ENCODE measurements around the gene TSPAN15.

The TSPAN15 gene

GRCh38 chr10:69470463-69471384 is 19.5 kb downstream of the TSPAN15 start:
- no peaks in the 10 kb centered on the region for H3K9me3 ChIP-seq (ENCODE audit: control insufficient read depth, insufficient read depth, low read length)
- no peak overlapping the region for H3K27ac ChIP-seq (ENCODE audit: low read depth, low read length)
- H3K4me1 ChIP-seq (ENCODE audit: control insufficient read depth, low read length): no peaks in the 10 kb centered on the region
- no peak overlapping the region for H3K4me2 ChIP-seq (ENCODE audit: low read length)
- peaks cover 23% of the 10 kb centered on the region for H3K27me3 ChIP-seq (ENCODE audit: control insufficient read depth, low read length)
- H3K4me3 ChIP-seq (ENCODE audit: low read length): no peak overlapping the region
- no peaks in the 10 kb centered on the region for H3K79me2 ChIP-seq (ENCODE audit: control insufficient read depth, low read length)
- H3K36me3 ChIP-seq (ENCODE audit: control insufficient read depth, low read length): no peaks in the 10 kb centered on the region
- H3F3A ChIP-seq (ENCODE audit: control insufficient read depth, insufficient read depth): no peaks in the 10 kb centered on the region
- TF ChIP-seq, protein P1, sequence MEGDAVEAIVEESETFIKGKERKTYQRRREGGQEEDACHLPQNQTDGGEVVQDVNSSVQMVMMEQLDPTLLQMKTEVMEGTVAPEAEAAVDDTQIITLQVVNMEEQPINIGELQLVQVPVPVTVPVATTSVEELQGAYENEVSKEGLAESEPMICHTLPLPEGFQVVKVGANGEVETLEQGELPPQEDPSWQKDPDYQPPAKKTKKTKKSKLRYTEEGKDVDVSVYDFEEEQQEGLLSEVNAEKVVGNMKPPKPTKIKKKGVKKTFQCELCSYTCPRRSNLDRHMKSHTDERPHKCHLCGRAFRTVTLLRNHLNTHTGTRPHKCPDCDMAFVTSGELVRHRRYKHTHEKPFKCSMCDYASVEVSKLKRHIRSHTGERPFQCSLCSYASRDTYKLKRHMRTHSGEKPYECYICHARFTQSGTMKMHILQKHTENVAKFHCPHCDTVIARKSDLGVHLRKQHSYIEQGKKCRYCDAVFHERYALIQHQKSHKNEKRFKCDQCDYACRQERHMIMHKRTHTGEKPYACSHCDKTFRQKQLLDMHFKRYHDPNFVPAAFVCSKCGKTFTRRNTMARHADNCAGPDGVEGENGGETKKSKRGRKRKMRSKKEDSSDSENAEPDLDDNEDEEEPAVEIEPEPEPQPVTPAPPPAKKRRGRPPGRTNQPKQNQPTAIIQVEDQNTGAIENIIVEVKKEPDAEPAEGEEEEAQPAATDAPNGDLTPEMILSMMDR (IDR thresholded peaks at IDR 0.05; ENCODE audit: low read depth, low read length, poor library complexity, severe bottlenecking): no peak
- TF ChIP-seq EZH2phosphoT487 (IDR thresholded peaks at IDR 0.05; ENCODE audit: borderline replicate concordance, low read length): no peak
- no peaks in the 10 kb centered on the region for H3K9me2 ChIP-seq (replicated peaks; ENCODE audit: control insufficient read depth, low read length)
- H4K20me1 ChIP-seq (ENCODE audit: control insufficient read depth, insufficient read depth, low read depth, low read length): no peaks in the 10 kb centered on the region

- no peaks in the 10 kb centered on the region for H3K79me2 ChIP-seq (ENCODE audit: control insufficient read depth, low read length)
- TF ChIP-seq, protein P1 (IDR thresholded peaks at IDR 0.05; ENCODE audit: low read depth, low read length, poor library complexity, severe bottlenecking): no peak
- TF ChIP-seq EZH2phosphoT487 (IDR thresholded peaks at IDR 0.05; ENCODE audit: borderline replicate concordance, low read length): no peak
- no peak overlapping the region for H3K4me2 ChIP-seq (ENCODE audit: low read length)
- no peaks in the 10 kb centered on the region for H4K20me1 ChIP-seq (ENCODE audit: control insufficient read depth, insufficient read depth, low read depth, low read length)
- no peaks in the 10 kb centered on the region for H3F3A ChIP-seq (ENCODE audit: control insufficient read depth, insufficient read depth)
- H3K4me3 ChIP-seq (ENCODE audit: low read length): no peak overlapping the region
- no peaks in the 10 kb centered on the region for H3K9me3 ChIP-seq (ENCODE audit: control insufficient read depth, insufficient read depth, low read length)
- H3K36me3 ChIP-seq (ENCODE audit: control insufficient read depth, low read length): no peaks in the 10 kb centered on the region
- no peaks in the 10 kb centered on the region for H3K4me1 ChIP-seq (ENCODE audit: control insufficient read depth, low read length)
- peaks cover 23% of the 10 kb centered on the region for H3K27me3 ChIP-seq (ENCODE audit: control insufficient read depth, low read length)
- H3K27ac ChIP-seq (ENCODE audit: low read depth, low read length): no peak overlapping the region
- no peaks in the 10 kb centered on the region for H3K9me2 ChIP-seq (replicated peaks; ENCODE audit: control insufficient read depth, low read length)
Observed at GRCh38 chr10:69472142-69472541, 20.9 kb downstream of the TSPAN15 start.

- no peak for TF ChIP-seq EZH2phosphoT487 (IDR thresholded peaks at IDR 0.05; ENCODE audit: borderline replicate concordance, low read length)
- TF ChIP-seq, protein P1 (IDR thresholded peaks at IDR 0.05; ENCODE audit: low read depth, low read length, poor library complexity, severe bottlenecking): no peak
- no peak overlapping the region for H3K4me3 ChIP-seq (ENCODE audit: low read length)
- no peaks in the 10 kb centered on the region for H4K20me1 ChIP-seq (ENCODE audit: control insufficient read depth, insufficient read depth, low read depth, low read length)
- H3K36me3 ChIP-seq (ENCODE audit: control insufficient read depth, low read length): no peaks in the 10 kb centered on the region
- H3K9me2 ChIP-seq (replicated peaks; ENCODE audit: control insufficient read depth, low read length): no peaks in the 10 kb centered on the region
- H3K27me3 ChIP-seq (ENCODE audit: control insufficient read depth, low read length): peaks cover 23% of the 10 kb centered on the region
- H3K27ac ChIP-seq (ENCODE audit: low read depth, low read length): no peak overlapping the region
- no peak overlapping the region for H3K4me2 ChIP-seq (ENCODE audit: low read length)
- H3K4me1 ChIP-seq (ENCODE audit: control insufficient read depth, low read length): no peaks in the 10 kb centered on the region
- no peaks in the 10 kb centered on the region for H3F3A ChIP-seq (ENCODE audit: control insufficient read depth, insufficient read depth)
- no peaks in the 10 kb centered on the region for H3K79me2 ChIP-seq (ENCODE audit: control insufficient read depth, low read length)
- H3K9me3 ChIP-seq (ENCODE audit: control insufficient read depth, insufficient read depth, low read length): no peaks in the 10 kb centered on the region
Observed at GRCh38 chr10:69472544-69472943, 21.3 kb downstream of the TSPAN15 start.

Data from DOHH2 (cell line).